Smooth muscle cell (in vitro differentiated cells): Measurements from ENCODE around the gene ODAD4. TPM values are rescaled to one million over a fixed set of nuclear protein-coding genes. Genes with fewer than 3 reads are reported as not detected.

ENCODE experiments used
- DNase-seq: peaks from one replicate; lab custom pipeline; 2025; ENCODE audit not compliant: unreplicated experiment; lab: John Stamatoyannopoulos, UW
- H2AFZ ChIP-seq: fragments of 200-600 bp; sonication (generic); 2 replicates; pipeline ENCODE4 v1.6.0; 2016; ENCODE audit warnings: antibody characterized with exemption, low read depth, mild to moderate bottlenecking
- H3F3A ChIP-seq: fragments of 200-600 bp; sonication (generic); 2 replicates; pipeline ENCODE4 v1.6.0; 2017; ENCODE audit warnings: antibody characterized with exemption, low read depth
- H3K27ac ChIP-seq: fragments of 200-600 bp; sonication (generic); 2 replicates; pipeline ENCODE4 v1.5.1; 2016; ENCODE audit warnings: low read depth, mild to moderate bottlenecking
- H3K27me3 ChIP-seq: fragments of 200-600 bp; sonication (generic); 2 replicates; pipeline ENCODE4 v1.6.1; 2016; ENCODE audit warnings: low read depth, mild to moderate bottlenecking
- H3K36me3 ChIP-seq: fragments of 200-600 bp; sonication (generic); 2 replicates; pipeline ENCODE4 v1.5.1; 2016; ENCODE audit warnings: low read depth
- H3K4me1 ChIP-seq: fragments of 200-600 bp; sonication (generic); 2 replicates; pipeline ENCODE4 v1.5.1; 2016; ENCODE audit warnings: low read depth
- H3K4me2 ChIP-seq: fragments of 200-600 bp; sonication (generic); 2 replicates; pipeline ENCODE4 v1.6.0; 2016; ENCODE audit warnings: mild to moderate bottlenecking
- H3K4me3 ChIP-seq: fragments of 200-600 bp; sonication (generic); 2 replicates; pipeline ENCODE4 v1.5.1; 2016; ENCODE audit warnings: mild to moderate bottlenecking
- H3K79me2 ChIP-seq: fragments of 200-600 bp; sonication (generic); 2 replicates; pipeline ENCODE4 v1.6.0; 2016; ENCODE audit warnings: low read depth, mild to moderate bottlenecking
- H3K9ac ChIP-seq: fragments of 200-600 bp; sonication (generic); 2 replicates; pipeline ENCODE4 v1.6.0; 2016; ENCODE audit warnings: low read depth
- H3K9me3 ChIP-seq: fragments of 200-600 bp; sonication (generic); replicated peaks from 2 replicates; pipeline ENCODE4 v1.5.1; 2016; ENCODE audit warnings: low read depth
- H4K20me1 ChIP-seq: fragments of 200-600 bp; sonication (generic); 2 replicates; pipeline ENCODE4 v1.6.0; 2016; ENCODE audit warnings: low read depth
- CTCF ChIP-seq: fragments of 200-600 bp; sonication (generic); IDR thresholded peaks from 2 replicates; pipeline ENCODE4 v1.5.1; 2017; ENCODE audit warnings: borderline replicate concordance, mild to moderate bottlenecking, antibody characterized with exemption; ENCODE audit not compliant: insufficient read depth, poor library complexity, severe bottlenecking
- WGBS: methylation state at CpG from one replicate; pipeline ENCODE4 v1.1.7; 2016; ENCODE audit warnings: low lambda C conversion rate; 5-methylcytosine and 5-hydroxymethylcytosine counted together
- polyA plus RNA-seq: library from polyadenylated mRNA; unstranded; fragments of >200 nt; fragmentation: Nextera tagmentation; extraction: Ambion mirVana; gene quantifications from 2 replicates; pipeline ENCODE4 v1.2.1, GENCODE V29; 2016
- total RNA-seq: library from RNA; depleted of rRNA; stranded (reverse); fragments of >200 nt; gene quantifications from 2 replicates; pipeline ENCODE4 v1.2.3, GENCODE V29; 2014

Gene ODAD4
- total and polyA plus RNA-seq, 2 experiments from 2014 or later: 1.5 to 3.2 TPM

GRCh38 chr17:41893384-41893783 is 37.0 kb upstream of the ODAD4 start:
- Histone ChIP-seq H2AFZ (no peak overlapping the region), H3K9ac (no peak overlapping the region), H3K79me2 (peaks cover 9% of the 10 kb centered on the region), H3K4me2 (no peak overlapping the region), H4K20me1 (peaks cover 87% of the 10 kb centered on the region), H3K27me3 (no peaks in the 10 kb centered on the region), H3K9me3 (no peaks in the 10 kb centered on the region), H3K4me1 (no peaks in the 10 kb centered on the region), H3K36me3 (peaks cover 15% of the 10 kb centered on the region), H3K27ac (no peak overlapping the region), H3F3A (peaks cover 7% of the 10 kb centered on the region), H3K4me3 (no peak overlapping the region)
- 100% methylated on average over 3 of the region's 3 CpGs for WGBS
- DNase-seq: no peak
- TF ChIP-seq CTCF: no peak

DNA sequence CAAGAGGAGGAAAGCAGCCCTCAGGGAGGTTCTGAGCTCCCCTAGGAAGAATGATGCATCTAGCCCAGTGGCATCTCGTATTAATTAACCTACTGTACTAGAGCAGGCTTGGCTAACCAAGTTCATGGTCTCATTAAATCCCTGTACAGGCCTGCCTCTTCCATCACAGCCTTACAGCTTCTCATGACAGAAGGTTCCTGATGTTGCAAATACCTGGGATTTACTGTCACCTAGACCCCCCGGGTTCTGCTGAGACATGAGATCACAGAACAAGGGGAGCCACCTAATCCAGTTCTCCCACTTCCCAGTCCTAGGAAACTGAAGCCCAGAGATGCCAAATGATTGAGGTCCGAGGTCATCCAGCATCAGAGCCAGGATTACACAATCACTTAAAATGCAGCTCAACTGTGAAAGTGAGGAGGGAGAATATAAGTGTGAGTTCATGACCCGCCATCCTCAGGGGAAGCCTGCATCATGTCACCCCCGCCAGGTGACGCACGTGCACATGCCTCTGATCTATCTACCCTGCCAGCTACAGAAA is 35.6 kb upstream of the ODAD4 start:
- Histone ChIP-seq H2AFZ (no peak overlapping the region), H3K36me3 (peaks cover 18% of the 10 kb centered on the region), H3K4me3 (no peak overlapping the region), H3K79me2 (peaks cover 7% of the 10 kb centered on the region), H3K9me3 (no peaks in the 10 kb centered on the region), H3F3A (peaks cover 12% of the 10 kb centered on the region), H3K27me3 (no peaks in the 10 kb centered on the region), H3K27ac (peak overlapping the region; percentile 70), H4K20me1 (peaks cover 80% of the 10 kb centered on the region), H3K9ac (no peak overlapping the region), H3K4me1 (no peaks in the 10 kb centered on the region), H3K4me2 (no peak overlapping the region)
- WGBS: 59% methylated on average over 7 of the region's 7 CpGs
- no peak for TF ChIP-seq CTCF
- DNase-seq: no peak

DNA sequence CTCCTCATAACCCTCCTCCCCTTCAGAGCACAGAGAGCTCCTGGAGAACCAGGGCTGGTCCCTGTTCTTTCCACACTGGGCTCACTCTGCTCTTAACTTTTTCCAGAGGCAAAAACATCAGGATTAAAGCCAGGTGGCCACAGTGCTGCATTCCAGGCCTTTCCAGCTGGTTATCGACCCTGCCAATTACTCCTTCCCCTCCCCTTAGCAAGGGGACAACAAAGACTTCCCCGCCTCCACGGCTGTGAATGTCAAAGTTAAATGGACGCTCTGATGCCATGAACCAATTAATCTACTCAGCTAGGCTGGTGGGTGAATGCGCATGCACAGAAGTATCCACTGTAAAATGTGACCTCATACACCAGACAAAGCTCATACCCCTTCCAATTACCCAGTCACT is 34.8 kb upstream of the ODAD4 start:
- H3K36me3 ChIP-seq: peaks cover 16% of the 10 kb centered on the region
- H2AFZ ChIP-seq: no peak overlapping the region
- H3K4me1 ChIP-seq: no peaks in the 10 kb centered on the region
- no peak for DNase-seq
- H3K4me2 ChIP-seq: no peak overlapping the region
- no peaks in the 10 kb centered on the region for H3K27me3 ChIP-seq
- no peaks in the 10 kb centered on the region for H3K9me3 ChIP-seq
- H3K79me2 ChIP-seq: peaks cover 7% of the 10 kb centered on the region
- no peak overlapping the region for H3K9ac ChIP-seq
- H3K27ac ChIP-seq: peak overlapping the region; percentile 70
- H4K20me1 ChIP-seq: peaks cover 79% of the 10 kb centered on the region
- H3K4me3 ChIP-seq: no peak overlapping the region
- WGBS: 78% methylated on average over 5 of the region's 5 CpGs
- TF ChIP-seq CTCF: no peak
- H3F3A ChIP-seq: peaks cover 12% of the 10 kb centered on the region

GRCh38 chr17:41896726-41897125 is 33.7 kb upstream of the ODAD4 start:
- no peak overlapping the region for H3K27ac ChIP-seq
- H3K9ac ChIP-seq: no peak overlapping the region
- H3K79me2 ChIP-seq: peaks cover 7% of the 10 kb centered on the region
- H3K36me3 ChIP-seq: peaks cover 16% of the 10 kb centered on the region
- no peaks in the 10 kb centered on the region for H3K27me3 ChIP-seq
- 94% methylated on average over 6 of the region's 6 CpGs for WGBS
- no peaks in the 10 kb centered on the region for H3K4me1 ChIP-seq
- peaks cover 71% of the 10 kb centered on the region for H4K20me1 ChIP-seq
- H3K4me2 ChIP-seq: no peak overlapping the region
- no peaks in the 10 kb centered on the region for H3K9me3 ChIP-seq
- H3F3A ChIP-seq: peaks cover 12% of the 10 kb centered on the region
- no peak for TF ChIP-seq CTCF
- no peak for DNase-seq
- H2AFZ ChIP-seq: no peak overlapping the region
- H3K4me3 ChIP-seq: no peak overlapping the region
